DMS114 treated with DMSO at 0.1 percent for 48 hours (cell line): ENCODE data around the gene UBE2V1.
"Not testable (repeated sequence)": the region's sequence is repeated elsewhere in the genome, so short reads cannot be mapped to it uniquely, and the experiment has no call there.

Experiments
- DNase-seq: peaks from one replicate; lab custom pipeline; 2025; ENCODE audit not compliant: unreplicated experiment; lab: John Stamatoyannopoulos, UW

UBE2V1 gene

GRCh38 chr20:50112512-50113419 is at the start of gene UBE2V1:
Gene UBE2V1 (minus strand): TSS chr20:50113150. CDS start chr20:50113128, 22 bp downstream.
- peak; percentile 84 for DNase-seq

DNA sequence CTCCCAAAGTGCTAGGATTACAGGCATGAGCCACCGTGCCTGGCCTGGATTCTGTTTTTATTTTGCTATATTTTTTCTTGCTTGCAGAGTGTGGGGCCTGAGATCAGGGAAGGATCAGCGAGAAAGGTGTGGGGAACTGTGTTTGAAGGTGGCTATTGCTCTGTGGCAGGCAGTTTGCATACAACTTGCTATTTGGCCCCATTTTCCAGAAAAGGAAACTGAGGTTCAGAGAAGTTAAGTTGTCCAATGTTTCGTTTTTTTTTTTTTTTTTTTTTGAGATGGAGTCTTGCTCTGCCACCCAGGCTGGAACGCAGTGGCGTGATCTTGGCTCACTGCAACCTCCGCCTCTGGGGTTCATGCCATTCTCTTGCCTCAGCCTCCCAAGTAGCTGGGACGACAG is 48.5 kb upstream of the UBE2V1 start:
- not testable (repeated sequence) for DNase-seq

- DNase-seq: peak; percentile 86
These were observed 40.8 kb upstream of the UBE2V1 start, which contains the start of gene PEDS1 for GRCh38 chr20:50153500-50154377. Gene PEDS1 (minus strand): TSS chr20:50153723. CDS start chr20:50153637, 86 bp downstream.

GRCh38 chr20:50153153-50153499 is 40.2 kb upstream of the UBE2V1 start:
- no peak for DNase-seq

- no peak for DNase-seq
These were observed 39.6 kb upstream of the UBE2V1 start for GRCh38 chr20:50152394-50153152.

DNA sequence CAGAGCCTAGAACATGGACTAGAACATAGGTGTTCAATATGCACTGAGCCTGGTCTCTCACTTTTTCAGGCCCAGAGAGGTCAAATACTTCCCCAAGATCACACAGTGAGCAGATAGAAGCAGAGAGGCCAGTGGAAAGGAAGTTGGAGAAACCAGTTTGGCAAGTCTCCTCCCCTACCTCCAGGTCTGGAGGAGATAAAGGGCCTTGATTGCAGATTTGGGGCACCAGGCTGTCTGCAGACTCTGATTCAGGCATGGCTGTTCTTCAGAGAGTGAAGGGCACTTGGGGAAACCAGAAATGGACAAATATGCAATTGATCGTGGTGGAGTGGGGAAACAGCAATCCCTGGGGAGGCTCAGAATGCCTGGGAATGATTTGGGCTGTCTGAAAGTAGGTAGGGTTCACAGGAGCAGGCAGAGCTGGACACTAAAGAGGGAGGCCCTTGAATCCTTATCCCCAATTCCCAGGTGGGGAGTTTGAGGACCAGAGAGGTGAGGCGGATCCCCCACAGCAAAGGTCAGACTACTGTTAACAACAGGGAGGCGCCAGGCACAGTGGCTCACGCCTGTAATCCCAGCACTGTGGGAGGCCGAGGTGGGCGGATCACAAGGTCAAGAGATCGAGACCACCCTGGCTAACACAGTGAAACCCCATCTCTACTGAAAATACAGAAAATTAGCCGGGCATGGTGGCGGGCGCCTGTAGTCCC is 38.2 kb upstream of the UBE2V1 start:
- no peak for DNase-seq

GRCh38 chr20:50149481-50150254 is 36.7 kb upstream of the UBE2V1 start:
- no peak for DNase-seq

- DNase-seq: no peak
These were observed 34.0 kb upstream of the UBE2V1 start for GRCh38 chr20:50146732-50147662.

DNA sequence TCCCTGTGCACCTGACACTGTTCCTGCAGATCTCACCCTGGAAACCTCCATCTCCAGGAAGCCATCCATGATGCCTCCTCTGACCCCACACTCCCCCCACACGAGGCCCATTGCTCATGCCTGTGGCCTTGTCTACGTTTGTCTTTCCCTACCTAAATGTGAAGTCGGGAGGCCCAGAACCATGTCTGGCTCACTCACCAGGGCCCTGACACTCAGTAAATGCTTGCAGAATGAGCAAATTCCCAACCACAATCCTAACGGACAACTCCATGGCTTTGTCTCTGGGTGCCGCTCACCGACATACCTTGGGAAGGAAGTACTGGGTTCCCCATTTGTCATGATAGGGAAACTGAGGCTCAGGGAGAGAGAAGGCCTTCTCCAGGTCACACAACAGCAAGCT is 33.3 kb upstream of the UBE2V1 start:
- no peak for DNase-seq

DNA sequence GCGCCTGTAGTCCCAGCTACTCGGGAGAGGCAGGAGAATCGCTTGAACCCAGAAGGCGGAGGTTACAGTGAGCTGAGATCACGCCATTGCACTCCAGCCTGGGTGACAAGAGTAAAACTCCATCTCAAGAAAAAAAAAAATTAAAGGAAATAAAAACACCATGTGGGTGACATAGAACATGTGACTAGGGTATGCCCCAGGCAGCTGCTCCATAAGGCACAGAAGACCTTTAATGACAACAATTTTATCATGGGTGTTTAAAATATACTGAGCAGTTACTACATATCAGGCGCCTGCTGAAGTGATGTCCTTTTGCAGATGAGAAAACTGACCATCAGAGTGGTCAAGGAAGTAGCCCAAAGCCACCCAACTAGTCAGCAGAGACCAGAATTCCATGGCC is 32.6 kb upstream of the UBE2V1 start:
- DNase-seq: no peak

- no peak for DNase-seq
These were observed 31.4 kb upstream of the UBE2V1 start for GRCh38 chr20:50144362-50144761.

GRCh38 chr20:50142812-50143211 is 29.9 kb upstream of the UBE2V1 start:
- DNase-seq: no peak

- no peak for DNase-seq
These were observed 29.0 kb upstream of the UBE2V1 start for GRCh38 chr20:50141811-50142561.

DNA sequence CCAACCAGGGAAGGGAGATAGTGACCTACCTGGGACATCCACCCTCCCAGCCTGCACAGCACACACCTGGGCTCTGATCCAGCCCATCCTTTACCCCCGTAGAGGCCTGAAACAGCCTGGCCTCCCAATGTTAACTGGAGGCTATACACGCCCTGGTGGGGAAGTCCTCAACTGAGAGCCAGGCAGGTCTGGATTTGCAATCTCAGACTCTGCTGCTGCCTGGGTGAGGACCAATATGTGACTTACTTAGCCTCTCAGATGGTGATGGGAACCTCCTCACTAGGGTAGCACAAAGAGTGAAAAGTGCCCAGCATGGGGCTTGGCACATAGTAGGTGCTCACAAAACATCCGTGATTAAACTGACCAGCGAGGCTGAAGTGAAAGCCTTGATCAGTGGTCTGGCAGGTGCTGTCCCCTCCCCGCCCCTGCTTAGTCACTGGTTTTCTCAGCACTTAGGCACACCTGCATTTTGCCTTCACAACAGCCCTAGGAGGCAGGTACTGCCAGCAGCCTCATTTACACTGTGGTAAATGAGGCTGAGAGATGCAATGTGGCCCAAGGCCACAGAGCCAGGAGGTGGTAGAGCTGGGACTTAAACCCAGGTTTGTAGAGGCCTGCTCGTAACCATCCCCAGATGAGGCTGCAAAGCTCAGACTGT is 28.2 kb upstream of the UBE2V1 start:
- no peak for DNase-seq

DNA sequence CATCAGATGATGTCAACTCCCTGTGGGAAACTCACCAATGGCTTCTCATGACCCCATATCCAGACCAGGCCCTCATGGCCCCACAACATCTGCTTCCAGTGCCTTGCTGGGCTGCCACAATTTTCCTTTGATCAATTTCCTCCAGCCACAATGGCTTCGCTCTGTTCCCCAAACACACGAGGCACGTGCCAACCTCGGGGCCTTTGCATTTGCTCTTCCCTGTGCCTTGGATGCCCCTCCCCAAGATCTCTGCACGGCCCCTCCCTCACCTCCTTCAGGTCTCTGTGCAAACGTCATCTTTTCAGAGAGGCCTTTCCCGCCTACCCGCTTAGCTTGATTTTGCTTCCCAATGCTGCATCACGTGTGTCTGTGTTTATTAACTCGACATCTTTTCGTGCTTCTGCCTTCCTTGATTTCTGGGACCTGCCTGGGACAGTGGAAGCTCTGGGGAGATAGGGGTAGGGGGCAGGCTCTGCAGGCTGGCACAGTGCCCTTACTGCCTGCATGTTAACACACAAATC is 27.4 kb upstream of the UBE2V1 start:
- DNase-seq: no peak

DNA sequence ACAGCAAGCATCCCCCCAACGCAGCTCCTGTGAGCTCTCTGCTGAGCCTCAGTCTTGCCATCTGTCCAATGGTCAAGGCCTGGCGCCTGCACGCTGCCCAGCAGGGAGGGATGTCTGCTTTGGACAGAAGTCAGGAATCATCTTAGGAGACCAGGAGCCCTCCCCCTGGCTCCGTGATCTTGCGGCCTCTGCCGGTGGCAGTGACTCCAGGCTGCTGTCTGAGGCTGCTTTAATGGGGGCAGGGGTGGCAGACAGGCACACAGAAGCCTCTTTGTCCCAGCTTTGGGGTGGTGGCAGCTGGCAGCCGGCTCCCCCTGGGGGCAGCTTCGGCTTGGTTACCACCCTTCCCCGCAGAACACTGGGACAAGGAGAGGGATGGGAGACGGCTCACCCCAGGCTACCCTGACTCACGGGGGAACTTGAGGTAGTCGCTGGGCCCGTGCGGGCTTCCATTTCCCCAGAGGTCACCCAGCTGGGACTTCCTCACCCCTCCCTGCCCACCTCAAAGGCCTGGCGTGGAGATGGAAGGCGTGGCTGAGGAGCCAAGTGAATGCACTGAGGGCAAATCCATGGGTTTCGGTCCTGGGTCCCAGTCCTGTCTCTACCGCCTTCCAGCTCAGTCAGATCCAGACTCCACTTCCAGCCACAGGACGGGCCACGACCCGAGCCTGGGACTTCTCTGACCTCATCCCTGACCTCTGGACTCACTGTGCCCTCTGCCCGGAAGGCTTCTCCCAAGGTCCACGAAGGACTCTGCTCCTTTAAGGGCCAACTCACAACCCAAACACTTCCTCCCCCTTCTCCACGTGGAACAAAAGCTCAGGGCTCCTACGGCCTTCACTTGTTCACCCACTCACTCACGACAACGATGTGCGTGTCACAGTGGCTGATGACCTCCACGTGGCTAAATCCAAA is 25.8 kb upstream of the UBE2V1 start:
- no peak for DNase-seq
